HUES48 (cell line): ENCODE results near the gene HTR4.

Source experiments
- H3K27ac ChIP-seq: one replicate; pipeline ENCODE4 v1.7.0; 2013; ENCODE audit warnings: low read depth, low read length, inconsistent platforms
- H3K27me3 ChIP-seq: 2 replicates; pipeline ENCODE4 v1.6.1; 2013; ENCODE audit warnings: mild to moderate bottlenecking, low read length; ENCODE audit not compliant: control insufficient read depth, insufficient read depth
- H3K36me3 ChIP-seq: 2 replicates; pipeline ENCODE4 v1.6.1; 2013; ENCODE audit warnings: low read length; ENCODE audit not compliant: control insufficient read depth, insufficient read depth
- H3K4me1 ChIP-seq: 2 replicates; pipeline ENCODE4 v1.6.1; 2013; ENCODE audit warnings: mild to moderate bottlenecking, low read length; ENCODE audit not compliant: control insufficient read depth, insufficient read depth
- H3K4me3 ChIP-seq: 2 replicates; pipeline ENCODE4 v1.5.1; 2013; ENCODE audit warnings: mild to moderate bottlenecking, low read depth, low read length
- H3K9ac ChIP-seq: 2 replicates; pipeline ENCODE4 v1.6.1; 2013; ENCODE audit warnings: mild to moderate bottlenecking, low read depth, low read length, moderate library complexity
- H3K9me3 ChIP-seq: 2 replicates; pipeline ENCODE4 v1.6.1; 2013; ENCODE audit warnings: low read length; ENCODE audit not compliant: control insufficient read depth, insufficient read depth

The HTR4 gene

GRCh38 chr5:148659641-148660345, 5.5 kb upstream of the HTR4 start:
- Histone ChIP-seq H3K9ac (no peak overlapping the region), H3K36me3 (no peaks in the 10 kb centered on the region), H3K27ac (no peak overlapping the region), H3K9me3 (no peaks in the 10 kb centered on the region), H3K27me3 (peaks cover 17% of the 10 kb centered on the region), H3K4me3 (no peak overlapping the region), H3K4me1 (no peaks in the 10 kb centered on the region)

DNA sequence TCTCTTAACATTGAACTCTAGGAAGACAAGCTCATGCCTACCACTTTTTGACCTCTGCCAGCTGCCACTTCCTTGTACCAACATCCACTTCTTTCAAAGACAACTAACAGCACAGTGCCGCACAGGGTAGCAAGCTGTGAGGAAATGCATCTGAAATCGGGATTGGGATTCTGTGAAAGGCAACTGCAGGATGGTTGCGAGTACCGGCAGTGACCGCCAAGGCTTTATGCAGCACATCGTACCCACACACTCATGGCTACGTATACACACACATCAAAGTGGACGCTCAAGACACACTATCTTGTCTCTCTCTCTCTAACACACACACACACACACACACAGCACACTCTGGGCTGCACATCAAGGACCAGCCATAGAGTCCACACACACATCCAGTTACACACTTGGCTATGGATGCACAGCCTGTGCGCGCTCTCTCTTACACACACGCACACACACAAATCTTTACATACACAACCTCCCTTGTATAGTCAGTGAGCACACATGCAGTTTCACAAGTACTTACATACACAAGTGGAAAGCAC, 964 bp downstream of the HTR4 start:
- Histone ChIP-seq H3K4me1 (no peaks in the 10 kb centered on the region), H3K36me3 (no peaks in the 10 kb centered on the region), H3K27me3 (peaks cover 44% of the 10 kb centered on the region), H3K9ac (no peak overlapping the region), H3K4me3 (peak overlapping the region; percentile 71; the same call in 1 of the 2 replicates), H3K9me3 (no peaks in the 10 kb centered on the region), H3K27ac (no peak overlapping the region)

DNA sequence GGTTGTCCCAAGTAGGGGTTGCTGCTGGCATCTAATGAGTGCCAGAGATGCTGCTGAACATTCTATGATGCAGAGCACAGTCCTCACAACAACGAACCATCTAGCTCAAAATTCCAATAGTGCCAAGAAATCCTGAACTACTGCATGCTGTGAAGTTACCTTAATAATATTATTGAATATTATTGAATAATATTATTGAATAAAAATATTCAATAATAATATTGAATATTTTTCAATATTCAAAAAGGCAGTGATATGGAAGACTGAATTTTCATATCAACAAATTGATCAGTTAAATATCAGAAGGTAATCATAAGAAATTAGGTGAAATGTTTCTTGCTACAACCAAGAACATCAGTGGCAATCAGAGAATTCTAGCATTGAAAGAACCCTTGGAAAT, 2.8 kb downstream of the HTR4 start:
- no peak overlapping the region for H3K9ac ChIP-seq
- peaks cover 42% of the 10 kb centered on the region for H3K27me3 ChIP-seq
- H3K9me3 ChIP-seq, result no peaks in the 10 kb centered on the region
- H3K4me3 ChIP-seq, result no peak overlapping the region
- H3K27ac ChIP-seq, result no peak overlapping the region
- H3K36me3 ChIP-seq, result no peaks in the 10 kb centered on the region
- no peaks in the 10 kb centered on the region for H3K4me1 ChIP-seq

DNA sequence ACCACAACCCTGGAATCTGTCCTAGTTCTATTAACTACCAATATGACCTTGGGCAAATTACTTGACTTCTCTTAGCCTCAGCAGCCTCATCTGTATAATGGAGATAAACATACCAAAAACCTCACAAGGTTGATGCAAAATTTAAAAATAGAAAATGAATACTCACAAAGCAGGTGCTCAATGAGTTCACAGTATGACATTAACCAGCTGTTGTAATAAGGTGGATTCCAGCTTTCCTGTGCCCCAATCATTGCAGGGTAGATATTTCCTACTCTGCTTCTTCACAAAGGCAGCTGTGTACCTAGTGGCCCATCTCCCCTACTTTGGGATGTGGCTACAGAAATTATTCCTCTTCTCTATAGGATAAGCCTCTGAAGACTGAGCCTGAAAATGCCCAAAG, 8.8 kb downstream of the HTR4 start:
- Histone ChIP-seq H3K9ac (no peak overlapping the region), H3K9me3 (no peaks in the 10 kb centered on the region), H3K36me3 (no peaks in the 10 kb centered on the region), H3K4me3 (no peak overlapping the region), H3K4me1 (no peaks in the 10 kb centered on the region), H3K27me3 (no peaks in the 10 kb centered on the region), H3K27ac (no peak overlapping the region)

- Histone ChIP-seq H3K4me3 (no peak overlapping the region), H3K36me3 (no peaks in the 10 kb centered on the region), H3K4me1 (no peaks in the 10 kb centered on the region), H3K9me3 (no peaks in the 10 kb centered on the region), H3K27me3 (no peaks in the 10 kb centered on the region), H3K27ac (no peak overlapping the region), H3K9ac (no peak overlapping the region)
These were observed 12.6 kb downstream of the HTR4 start for GRCh38 chr5:148641735-148642134.

GRCh38 chr5:148640471-148640870, 13.9 kb downstream of the HTR4 start:
- H3K9me3 ChIP-seq, result no peaks in the 10 kb centered on the region
- H3K27me3 ChIP-seq, result no peaks in the 10 kb centered on the region
- no peaks in the 10 kb centered on the region for H3K36me3 ChIP-seq
- no peaks in the 10 kb centered on the region for H3K4me1 ChIP-seq
- no peak overlapping the region for H3K9ac ChIP-seq
- H3K27ac ChIP-seq, result no peak overlapping the region
- no peak overlapping the region for H3K4me3 ChIP-seq

- Histone ChIP-seq H3K4me3 (no peak overlapping the region), H3K27me3 (no peaks in the 10 kb centered on the region), H3K9me3 (no peaks in the 10 kb centered on the region), H3K4me1 (no peaks in the 10 kb centered on the region), H3K9ac (no peak overlapping the region), H3K36me3 (no peaks in the 10 kb centered on the region), H3K27ac (no peak overlapping the region)
These were observed 15.2 kb downstream of the HTR4 start for GRCh38 chr5:148639081-148639480.

DNA sequence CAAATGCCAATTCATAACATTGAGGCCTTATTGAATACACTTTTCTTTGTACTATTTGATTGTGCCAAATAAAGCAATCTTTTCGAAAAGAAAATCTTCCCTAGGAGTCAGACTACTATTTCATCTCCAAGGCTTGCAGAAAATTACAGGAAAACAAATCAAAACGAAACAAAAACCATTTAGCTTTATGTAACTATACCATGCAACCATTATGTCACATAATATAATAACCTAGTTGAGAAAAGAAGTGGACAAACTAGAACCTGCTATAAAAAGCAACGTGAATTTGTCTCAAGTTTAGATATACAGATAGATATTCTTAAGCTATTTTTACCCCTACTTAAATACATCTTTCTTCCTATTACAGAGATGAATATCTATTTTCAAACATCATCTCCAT, 18.0 kb downstream of the HTR4 start:
- no peak overlapping the region for H3K27ac ChIP-seq
- no peaks in the 10 kb centered on the region for H3K27me3 ChIP-seq
- H3K4me1 ChIP-seq, result no peaks in the 10 kb centered on the region
- H3K9me3 ChIP-seq, result no peaks in the 10 kb centered on the region
- no peaks in the 10 kb centered on the region for H3K36me3 ChIP-seq
- no peak overlapping the region for H3K9ac ChIP-seq
- no peak overlapping the region for H3K4me3 ChIP-seq

DNA sequence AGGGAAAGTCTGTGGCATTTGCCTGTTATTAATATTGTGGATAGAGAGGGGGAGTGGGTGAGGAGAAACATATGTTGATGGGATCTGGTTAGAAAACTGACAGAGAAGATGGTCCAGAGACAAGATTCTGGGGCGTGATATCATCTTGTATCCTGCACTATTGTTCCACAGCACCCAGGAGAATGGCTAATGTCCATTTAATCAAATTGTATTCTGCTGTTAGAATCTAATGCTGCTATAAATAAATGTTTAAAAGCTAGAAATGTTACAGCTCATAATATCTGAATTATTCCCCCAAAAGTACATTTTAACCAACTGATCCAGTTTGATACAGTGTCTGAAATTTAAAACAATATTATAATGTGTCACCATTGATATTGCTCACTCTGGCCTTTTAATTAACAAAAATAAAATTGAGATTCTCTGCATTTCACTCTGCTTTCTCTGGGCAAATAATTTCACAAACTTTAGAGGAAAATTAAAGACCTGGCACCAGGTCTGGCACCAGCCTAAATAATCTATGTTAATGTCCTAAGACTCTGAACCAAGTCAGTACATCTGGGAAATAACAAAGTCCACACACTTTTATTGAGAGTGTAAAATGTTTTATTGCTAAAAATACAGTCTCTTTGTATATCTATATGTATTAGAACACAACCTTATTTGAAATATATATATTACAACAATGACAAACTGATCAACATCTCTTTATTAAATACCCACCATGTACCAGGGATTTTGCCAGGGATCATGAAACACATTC, 18.8 kb downstream of the HTR4 start:
- H3K27me3 ChIP-seq, result no peaks in the 10 kb centered on the region
- H3K9me3 ChIP-seq, result no peaks in the 10 kb centered on the region
- no peaks in the 10 kb centered on the region for H3K4me1 ChIP-seq
- H3K27ac ChIP-seq, result no peak overlapping the region
- no peaks in the 10 kb centered on the region for H3K36me3 ChIP-seq
- no peak overlapping the region for H3K9ac ChIP-seq
- no peak overlapping the region for H3K4me3 ChIP-seq

DNA sequence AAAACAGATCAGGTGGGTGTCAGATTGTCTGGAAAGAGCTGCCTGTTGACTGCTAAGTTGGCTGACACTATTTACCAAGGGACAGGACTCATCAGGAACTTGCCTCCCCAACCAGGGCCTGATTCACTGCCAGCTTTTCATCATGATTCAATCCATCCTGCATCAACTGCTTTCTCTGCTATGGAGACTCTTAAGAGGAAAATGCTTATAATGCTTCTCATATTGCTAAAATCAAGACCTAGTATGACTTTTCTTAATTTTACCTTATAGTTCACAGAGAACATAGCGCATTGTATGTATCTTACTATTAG, 21.3 kb downstream of the HTR4 start:
- H3K27me3 ChIP-seq, result no peaks in the 10 kb centered on the region
- H3K4me3 ChIP-seq, result no peak overlapping the region
- no peaks in the 10 kb centered on the region for H3K36me3 ChIP-seq
- no peaks in the 10 kb centered on the region for H3K9me3 ChIP-seq
- H3K9ac ChIP-seq, result no peak overlapping the region
- no peaks in the 10 kb centered on the region for H3K4me1 ChIP-seq
- H3K27ac ChIP-seq, result no peak overlapping the region

- Histone ChIP-seq H3K27ac (no peak overlapping the region), H3K9me3 (no peaks in the 10 kb centered on the region), H3K36me3 (no peaks in the 10 kb centered on the region), H3K27me3 (no peaks in the 10 kb centered on the region), H3K9ac (no peak overlapping the region), H3K4me3 (no peak overlapping the region), H3K4me1 (no peaks in the 10 kb centered on the region)
These were observed 21.9 kb downstream of the HTR4 start for GRCh38 chr5:148632255-148633066.
